GM18507 (cell line): ENCODE measurements around the gene CD99.
"Not testable (repeated sequence)": the region's sequence is repeated elsewhere in the genome, so short reads cannot be mapped to it uniquely, and the experiment has no call there.

Experiments
- DNase-seq: peaks from one replicate; pipeline ENCODE4 v3.0.0; 2011; ENCODE audit warnings: low read depth; ENCODE audit not compliant: insufficient read length; ENCODE audit errors: extremely low spot score
- FAIRE-seq: peaks from 2 replicates; lab custom pipeline; 2011; peaks lifted over from hg19 to GRCh38; lab: Jason Lieb, UNC

Gene CD99

GRCh38 chrX:2715066-2715600 is 24.0 kb downstream of the CD99 start:
- no peak for FAIRE-seq
- DNase-seq = no peak

GRCh38 chrX:2717312-2717711 is 26.2 kb downstream of the CD99 start:
- DNase-seq (no peak), FAIRE-seq (no peak)

GRCh38 chrX:2718821-2719220 is 27.7 kb downstream of the CD99 start:
- DNase-seq = no peak
- no peak for FAIRE-seq

GRCh38 chrX:2719774-2720447 is 28.8 kb downstream of the CD99 start:
- FAIRE-seq = no peak

GRCh38 chrX:2723286-2723879 is 32.3 kb downstream of the CD99 start:
- no peak for DNase-seq
- FAIRE-seq = no peak

More at GRCh38 chrX:2719774-2720447, 28.8 kb downstream of the CD99 start:
- DNase-seq = no peak

GRCh38 chrX:2727264-2727663 is 36.2 kb downstream of the CD99 start:
- not testable (repeated sequence) for DNase-seq

GRCh38 chrX:2732076-2732475 is 41.0 kb downstream of the CD99 start:
- DNase-seq (no peak), FAIRE-seq (no peak)

More at GRCh38 chrX:2727264-2727663, 36.2 kb downstream of the CD99 start:
- not testable (repeated sequence) for FAIRE-seq

GRCh38 chrX:2732649-2733048 is 41.6 kb downstream of the CD99 start:
- FAIRE-seq (no peak), DNase-seq (no peak)

GRCh38 chrX:2733286-2733685 is 42.2 kb downstream of the CD99 start:
- no peak for FAIRE-seq
- DNase-seq = no peak

- no peak for DNase-seq
- no peak for FAIRE-seq
Measured at GRCh38 chrX:2735270-2735669, 44.2 kb downstream of the CD99 start.

GRCh38 chrX:2740672-2741071 is 49.6 kb downstream of the CD99 start:
- FAIRE-seq = no peak

GRCh38 chrX:2741386-2741785 is 50.3 kb downstream of the CD99 start:
- no peak for FAIRE-seq
- DNase-seq = no peak

More at GRCh38 chrX:2740672-2741071, 49.6 kb downstream of the CD99 start:
- no peak for DNase-seq

- not testable (repeated sequence) for FAIRE-seq, DNase-seq
Measured at GRCh38 chrX:2746250-2746649, 55.2 kb downstream of the CD99 start.

- DNase-seq = no peak
- FAIRE-seq = no peak
Measured at GRCh38 chrX:2748171-2748814, 57.2 kb downstream of the CD99 start.

- no peak for DNase-seq
- FAIRE-seq = no peak
Measured at GRCh38 chrX:2748815-2749188, 57.7 kb downstream of the CD99 start.

- FAIRE-seq = no peak
- DNase-seq = no peak
Measured at GRCh38 chrX:2751291-2751690, 60.2 kb downstream of the CD99 start.

- not testable (repeated sequence) for FAIRE-seq, DNase-seq
Measured at GRCh38 chrX:2751874-2752300, 60.8 kb downstream of the CD99 start, which contains the start of gene XG. TSS of gene XG (plus strand) at chrX:2752040. CDS start at chrX:2752275, 235 bp downstream.

GRCh38 chrX:2752441-2752840 is 61.3 kb downstream of the CD99 start:
- DNase-seq, FAIRE-seq: not testable (repeated sequence)

- not testable (repeated sequence) for DNase-seq, FAIRE-seq
Measured at GRCh38 chrX:2755163-2755715, 64.1 kb downstream of the CD99 start.

- no peak for DNase-seq
- FAIRE-seq = no peak
Measured at GRCh38 chrX:2756548-2756947, 65.5 kb downstream of the CD99 start.
